ENCODE results near the gene STK32C. TPM values are rescaled to one million over a fixed set of nuclear protein-coding genes. Genes with fewer than 3 reads are reported as not detected.
A peak's percentile ranks its signal among the peaks of the same experiment; 100 is the strongest.

STK32C gene
- total and polyA plus RNA-seq, 10 donors, result 9.6 to 27.8 (median 15.7) TPM

DNA sequence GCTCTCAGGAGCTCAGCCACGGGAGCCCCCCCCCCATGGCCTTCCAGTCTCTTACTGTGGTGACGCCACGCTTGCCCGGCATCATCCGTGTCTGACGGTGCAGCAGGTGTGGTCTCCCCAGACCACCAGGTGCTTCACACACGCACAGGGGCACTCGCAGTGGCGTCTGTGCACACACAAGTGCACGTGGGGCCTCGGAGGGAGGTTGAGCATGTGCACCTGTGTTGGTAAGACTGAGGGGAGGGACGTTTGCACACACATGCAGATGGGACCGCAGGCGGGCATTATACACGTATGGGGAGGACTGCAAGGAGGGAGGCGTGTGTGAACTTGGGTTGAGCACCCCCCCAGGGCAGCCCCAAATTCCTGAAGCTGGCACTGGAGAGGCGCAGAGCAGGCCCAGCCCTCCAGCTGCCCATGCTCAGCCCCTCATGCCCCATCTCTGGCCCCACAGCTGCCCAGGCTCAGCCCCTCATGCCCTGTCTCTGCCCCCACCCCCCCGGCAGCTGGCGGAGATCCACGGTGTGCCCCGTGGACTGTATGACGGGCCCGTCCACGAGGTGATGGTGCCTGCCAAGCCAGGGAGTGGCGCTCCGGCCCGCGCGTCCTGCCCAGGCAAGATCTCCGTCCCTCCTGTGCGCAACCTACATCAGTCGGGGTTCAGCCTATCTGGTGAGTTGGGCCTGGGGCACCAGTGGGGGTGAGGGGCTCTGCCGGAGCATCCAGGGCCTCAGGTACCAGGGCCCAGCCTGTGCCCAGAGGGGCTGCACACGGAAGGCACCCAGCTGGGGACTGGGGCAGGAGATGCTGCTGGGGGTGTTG lies 104.3 kb downstream of the STK32C start:
- intact Hi-C loops (cut with DNase I; ENCODE audit: low total_unique reads), result no loop called here
- Histone ChIP-seq H3K27me3 (replicated peaks in 1 of 7) (no peaks in the 10 kb centered on the region), H3K9me3 (no peaks in the 10 kb centered on the region), H3K4me3 (no peak overlapping the region), H3K36me3 (peaks cover 0 to 15% (median 0%) of the 10 kb centered on the region in 6 donors), H3K27ac (no peak overlapping the region), H3K4me1 (no peaks in the 10 kb centered on the region)
- TF ChIP-seq, protein P1, sequence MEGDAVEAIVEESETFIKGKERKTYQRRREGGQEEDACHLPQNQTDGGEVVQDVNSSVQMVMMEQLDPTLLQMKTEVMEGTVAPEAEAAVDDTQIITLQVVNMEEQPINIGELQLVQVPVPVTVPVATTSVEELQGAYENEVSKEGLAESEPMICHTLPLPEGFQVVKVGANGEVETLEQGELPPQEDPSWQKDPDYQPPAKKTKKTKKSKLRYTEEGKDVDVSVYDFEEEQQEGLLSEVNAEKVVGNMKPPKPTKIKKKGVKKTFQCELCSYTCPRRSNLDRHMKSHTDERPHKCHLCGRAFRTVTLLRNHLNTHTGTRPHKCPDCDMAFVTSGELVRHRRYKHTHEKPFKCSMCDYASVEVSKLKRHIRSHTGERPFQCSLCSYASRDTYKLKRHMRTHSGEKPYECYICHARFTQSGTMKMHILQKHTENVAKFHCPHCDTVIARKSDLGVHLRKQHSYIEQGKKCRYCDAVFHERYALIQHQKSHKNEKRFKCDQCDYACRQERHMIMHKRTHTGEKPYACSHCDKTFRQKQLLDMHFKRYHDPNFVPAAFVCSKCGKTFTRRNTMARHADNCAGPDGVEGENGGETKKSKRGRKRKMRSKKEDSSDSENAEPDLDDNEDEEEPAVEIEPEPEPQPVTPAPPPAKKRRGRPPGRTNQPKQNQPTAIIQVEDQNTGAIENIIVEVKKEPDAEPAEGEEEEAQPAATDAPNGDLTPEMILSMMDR (IDR thresholded peaks at IDR 0.05 in 8 of 11, conservative IDR thresholded peaks at IDR 0.05 in 3 of 11), result no peak
- TF ChIP-seq POLR2AphosphoS5 (IDR thresholded peaks at IDR 0.05) (no peak), POLR2A (IDR thresholded peaks at IDR 0.05) (no peak)
- WGBS, 5 donors, result 73 to 94% (median 91%) methylated on average over 13 to 34 of the region's 34 CpGs
- peak; percentile 70 for DNase-seq

DNA sequence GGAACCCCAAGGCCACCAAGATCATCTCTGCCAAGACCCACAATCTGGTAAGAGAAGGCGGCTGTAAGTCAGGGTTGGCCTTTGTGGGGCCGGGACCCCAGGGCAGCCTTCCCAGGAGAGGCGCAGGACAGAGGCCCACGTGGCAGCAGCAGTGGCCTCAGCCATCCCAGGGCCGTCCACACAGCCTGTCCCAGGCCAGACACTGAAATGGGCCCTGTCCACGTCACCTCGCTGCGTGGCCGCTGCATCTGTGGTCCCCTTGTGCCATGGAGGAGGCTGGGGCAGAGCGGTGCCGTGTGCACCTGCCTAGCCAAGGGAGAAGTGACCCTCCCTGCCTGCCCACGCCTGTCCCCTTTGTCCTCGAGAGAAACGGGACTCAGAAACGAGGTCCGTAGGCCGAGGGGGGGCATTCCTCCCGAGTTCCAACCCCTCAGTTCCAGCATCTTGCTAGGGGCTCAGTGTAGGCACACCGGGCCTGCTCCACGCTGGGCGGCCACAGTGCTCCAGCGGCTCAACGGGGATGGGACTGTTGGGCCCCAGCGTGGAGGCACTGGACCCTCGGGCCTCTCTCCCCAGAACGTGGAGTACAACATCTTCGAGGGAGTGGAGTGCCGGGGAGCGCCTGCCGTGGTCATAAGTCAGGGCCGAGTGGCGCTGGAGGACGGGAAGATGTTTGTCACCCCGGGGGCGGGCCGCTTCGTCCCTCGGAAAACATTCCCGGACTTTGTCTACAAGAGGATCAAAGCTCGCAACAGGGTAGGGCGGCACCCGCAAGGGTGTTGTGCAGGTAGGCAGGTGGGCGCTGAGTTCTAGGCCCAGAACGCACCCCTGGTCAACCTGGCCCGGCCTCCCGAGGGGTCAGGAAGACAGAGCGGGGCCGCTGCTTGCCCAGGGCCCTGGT lies 105.4 kb downstream of the STK32C start:
- TF ChIP-seq POLR2A (IDR thresholded peaks at IDR 0.05) (no peak), POLR2AphosphoS5 (IDR thresholded peaks at IDR 0.05) (no peak)
- TF ChIP-seq, protein P1 (IDR thresholded peaks at IDR 0.05 in 8 of 11, conservative IDR thresholded peaks at IDR 0.05 in 3 of 11), result no peak
- Histone ChIP-seq H3K4me3 (no peak overlapping the region), H3K36me3 (peaks cover 0 to 6% (median 0%) of the 10 kb centered on the region in 6 donors), H3K9me3 (no peaks in the 10 kb centered on the region), H3K4me1 (no peaks in the 10 kb centered on the region), H3K27me3 (replicated peaks in 1 of 7) (peaks cover 0 to 7% (median 0%) of the 10 kb centered on the region in 7 donors), H3K27ac (no peak overlapping the region)
- 84 to 91% (median 88%) methylated on average over 39 to 48 of the region's 48 CpGs for WGBS, 5 donors
- intact Hi-C loops (cut with DNase I; ENCODE audit: low total_unique reads), result no loop called here
- DNase-seq, result peak; percentile 73

DNA sequence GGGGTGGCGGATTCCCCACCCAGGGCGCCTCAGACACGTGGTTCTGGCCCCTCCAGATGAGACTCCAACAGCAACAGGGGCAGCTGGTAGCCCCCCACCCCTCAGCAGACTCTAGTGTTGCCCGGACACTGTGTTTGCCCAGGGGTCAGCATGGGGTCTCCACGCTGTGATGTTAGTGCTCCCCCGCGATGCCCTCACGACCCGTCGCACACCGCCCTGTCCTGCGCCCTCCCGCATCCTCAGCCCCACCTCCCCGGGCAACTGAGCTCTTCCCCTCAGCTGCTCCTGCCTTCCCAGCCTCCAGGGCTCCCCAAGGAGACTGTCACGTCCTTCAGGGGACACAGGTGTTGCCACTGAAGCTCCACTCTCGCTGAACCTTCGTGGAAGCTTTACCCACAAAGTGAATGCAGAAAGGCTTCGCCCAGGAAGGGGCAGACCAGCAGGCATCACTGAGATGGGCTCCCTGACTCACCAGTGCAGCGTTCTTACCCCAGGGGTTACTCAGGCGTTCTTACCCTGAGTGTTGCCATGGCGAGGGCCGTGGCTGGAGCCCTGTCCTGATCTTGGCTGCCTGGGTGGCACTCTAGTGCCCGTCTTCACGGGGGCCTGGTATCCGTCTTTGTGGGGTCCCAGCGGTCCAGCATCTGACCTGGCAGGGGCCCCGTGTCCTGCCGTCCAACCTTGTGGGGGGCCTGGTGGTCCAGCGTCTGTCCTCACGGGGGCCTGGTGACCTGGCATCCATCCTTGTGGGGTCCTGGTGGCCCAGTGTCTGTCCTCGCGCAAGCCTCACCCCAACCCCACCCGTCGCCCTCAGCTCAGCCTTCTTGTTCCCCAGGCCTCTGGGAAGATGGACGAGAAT lies 106.4 kb downstream of the STK32C start:
- H3K27me3 ChIP-seq (replicated peaks in 1 of 7), result peaks cover 0 to 11% (median 0%) of the 10 kb centered on the region in 7 donors
- H3K4me1 ChIP-seq, result no peaks in the 10 kb centered on the region
- DNase-seq, result peak; percentile 67
- H3K9me3 ChIP-seq, result no peaks in the 10 kb centered on the region
- TF ChIP-seq POLR2A (IDR thresholded peaks at IDR 0.05) (no peak), POLR2AphosphoS5 (IDR thresholded peaks at IDR 0.05) (no peak)
- TF ChIP-seq, protein P1 (IDR thresholded peaks at IDR 0.05 in 8 of 11, conservative IDR thresholded peaks at IDR 0.05 in 3 of 11), result no peak
- H3K4me3 ChIP-seq, result no peak overlapping the region
- no peak overlapping the region for H3K27ac ChIP-seq
- 85 to 91% (median 89%) methylated on average over 25 to 35 of the region's 35 CpGs for WGBS, 5 donors
- no peaks in the 10 kb centered on the region for H3K36me3 ChIP-seq
- intact Hi-C loops (cut with DNase I; ENCODE audit: low total_unique reads), result no loop called here

Data from spleen (tissue), 11 donors.